HepG2 (cell line): ENCODE results near the gene CENPP.

Experiments used
- ATF6 ChIP-seq: sonication (generic); formaldehyde crosslinking; conservative IDR thresholded peaks from 2 replicates; pipeline ENCODE4 v1.4.0; 2020; ENCODE audit warnings: missing genetic modification reagents
- CTCF ChIP-seq: sonication (generic); formaldehyde crosslinking; IDR thresholded peaks from 2 replicates; pipeline ENCODE4 v1.5.0; 2020; ENCODE audit warnings: mild to moderate bottlenecking, missing genetic modification reagents, moderate library complexity
- FOXK2 ChIP-seq: fragments of 450-650 bp; IDR thresholded peaks from 2 replicates; pipeline ENCODE4 v1.6.1; 2016
- JUND ChIP-seq: sonication (generic); formaldehyde crosslinking; IDR thresholded peaks from 2 replicates; pipeline ENCODE4 v1.8.0; 2022; ENCODE audit warnings: mild to moderate bottlenecking, missing genetic modification reagents
- NFIC ChIP-seq: IDR thresholded peaks from 2 replicates; pipeline ENCODE4 v1.6.1; 2012; ENCODE audit warnings: mild to moderate bottlenecking, low read length, inconsistent platforms
- NR2F2 ChIP-seq: IDR thresholded peaks from 2 replicates; pipeline ENCODE4 v1.6.1; 2012; ENCODE audit warnings: low read depth, inconsistent platforms, borderline replicate concordance
- PBX3 ChIP-seq: sonication (generic); formaldehyde crosslinking; IDR thresholded peaks from 2 replicates; pipeline ENCODE4 v1.8.1; 2023; ENCODE audit warnings: missing genetic modification reagents, inconsistent platforms, borderline replicate concordance
- REPIN1 ChIP-seq: sonication (generic); formaldehyde crosslinking; IDR thresholded peaks from 2 replicates; pipeline ENCODE4 v1.8.0; 2022; ENCODE audit warnings: missing genetic modification reagents, low read depth, mild to moderate bottlenecking, borderline replicate concordance
- RNF219 ChIP-seq: sonication (generic); formaldehyde crosslinking; IDR thresholded peaks from 2 replicates; pipeline ENCODE4 v1.5.0; 2020; ENCODE audit warnings: mild to moderate bottlenecking, missing genetic modification reagents
- ZBTB7A ChIP-seq: sonication (generic); formaldehyde crosslinking; IDR thresholded peaks from 2 replicates; pipeline ENCODE4 v1.8.0; 2022; ENCODE audit warnings: mild to moderate bottlenecking, missing genetic modification reagents
- ZBTB7B ChIP-seq: sonication (generic); formaldehyde crosslinking; IDR thresholded peaks from 2 replicates; pipeline ENCODE4 v1.4.0; 2020; ENCODE audit warnings: missing genetic modification reagents
- ZNF138 ChIP-seq: sonication (generic); formaldehyde crosslinking; IDR thresholded peaks from 2 replicates; pipeline ENCODE4 v1.5.0; 2020; ENCODE audit warnings: mild to moderate bottlenecking, low read depth, missing genetic modification reagents

GRCh38 chr9:92666236-92666635 lies 340.5 kb downstream of the CENPP start:
- TF ChIP-seq CTCF (CRISPR knock-in tag) (no peak), JUND (no peak), ZNF138 (CRISPR knock-in tag) (no peak), FOXK2 (no peak), NR2F2 (no peak), ATF6 (CRISPR knock-in tag) (no peak), NFIC (no peak), RNF219 (CRISPR knock-in tag) (no peak), ZBTB7A (CRISPR knock-in tag) (no peak), REPIN1 (CRISPR knock-in tag) (no peak), ZBTB7B (no peak), PBX3 (CRISPR knock-in tag) (no peak)
